Measurements from ENCODE around the gene IFFO2.
"Not testable (repeated sequence)": the region's sequence is repeated elsewhere in the genome, so short reads cannot be mapped to it uniquely, and the experiment has no call there.

IFFO2 gene

GRCh38 chr1:18871401-18872070 lies 84.9 kb downstream of the IFFO2 start:
- no peak for DNase-seq

GRCh38 chr1:18870957-18871356 lies 85.5 kb downstream of the IFFO2 start:
- DNase-seq, result no peak

GRCh38 chr1:18870595-18870865 lies 85.9 kb downstream of the IFFO2 start:
- DNase-seq, result not testable (repeated sequence)

GRCh38 chr1:18869847-18870594 lies 86.5 kb downstream of the IFFO2 start:
- DNase-seq, result no peak

GRCh38 chr1:18868801-18869424 lies 87.6 kb downstream of the IFFO2 start:
- DNase-seq, result no peak

- no peak for DNase-seq
Observed at GRCh38 chr1:18868354-18868753, 88.1 kb downstream of the IFFO2 start.

GRCh38 chr1:18866846-18867245 lies 89.6 kb downstream of the IFFO2 start:
- no peak for DNase-seq

- no peak for DNase-seq
Observed at GRCh38 chr1:18866314-18866713, 90.2 kb downstream of the IFFO2 start.

GRCh38 chr1:18865176-18865575 lies 91.3 kb downstream of the IFFO2 start:
- DNase-seq, result no peak

- DNase-seq, result no peak
Observed at GRCh38 chr1:18861590-18861989, 94.9 kb downstream of the IFFO2 start.

GRCh38 chr1:18861082-18861481 lies 95.4 kb downstream of the IFFO2 start:
- no peak for DNase-seq

GRCh38 chr1:18859560-18859959 lies 96.9 kb downstream of the IFFO2 start, which contains the start of gene TAS1R2:
TSS of gene TAS1R2 (minus strand) at chr1:18859660. CDS start at chr1:18859660, 0 bp downstream.
- no peak for DNase-seq

GRCh38 chr1:18858070-18858688 lies 98.3 kb downstream of the IFFO2 start:
- no peak for DNase-seq

- no peak for DNase-seq
Observed at GRCh38 chr1:18856435-18856834, 100.0 kb downstream of the IFFO2 start.

GRCh38 chr1:18855573-18855972 lies 100.9 kb downstream of the IFFO2 start:
- no peak for DNase-seq

- DNase-seq, result no peak
Observed at GRCh38 chr1:18854331-18855025, 102.0 kb downstream of the IFFO2 start.

Measured in stimulated activated CD4-positive, alpha-beta T cell treated with anti-CD3 and anti-CD28 coated beads, Interleukin-1b, Interleukin-23, amount 100 ng/mL, for 48 hours (primary cell).